ELR (cell line): Measurements from ENCODE around the gene HLA-DPB1.

Experiments
- DNase-seq: peaks from one replicate; pipeline ENCODE4 v3.0.0-alpha.2; 2015; ENCODE audit warnings: low read depth

The HLA-DPB1 gene

DNA sequence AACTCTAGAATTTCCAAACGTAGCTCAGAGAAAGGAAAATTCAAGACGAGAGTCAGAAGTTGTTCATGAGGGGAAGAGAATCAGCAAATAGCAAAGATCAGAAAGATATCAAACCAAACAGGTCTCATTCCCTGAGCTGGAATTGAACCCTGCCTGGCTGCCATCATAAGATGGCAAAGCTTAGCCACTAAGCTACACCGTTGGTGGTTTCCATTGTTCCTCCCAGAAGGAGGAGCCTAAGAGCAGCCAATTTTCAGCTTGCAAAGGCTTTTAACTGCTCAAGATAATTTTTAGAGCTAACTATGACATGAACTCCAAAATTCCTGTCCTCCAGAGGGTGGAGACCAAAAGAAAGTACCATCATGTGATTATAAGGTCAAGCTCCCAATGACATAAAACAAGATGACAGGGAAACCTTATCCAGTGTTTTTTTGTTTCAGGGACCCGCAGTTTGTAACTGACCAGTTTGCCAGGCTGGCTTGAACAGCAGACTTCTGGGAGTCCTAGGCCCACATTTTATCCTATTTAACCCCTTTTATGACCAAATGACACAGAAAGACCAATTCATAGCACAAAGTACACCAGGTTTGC is 60.6 kb downstream of the HLA-DPB1 start:
- DNase-seq = no peak
